ENCODE results near the gene ARL11.

- TF ChIP-seq CTCF (IDR thresholded peaks at IDR 0.05) (no peak), POLR2AphosphoS5 (IDR thresholded peaks at IDR 0.05) (no peak), POLR2A (IDR thresholded peaks at IDR 0.05) (no peak)
Observed at GRCh38 chr13:49615836-49616675, 12.3 kb upstream of the ARL11 start.
